ENCODE measurements around the gene MDFIC. TPM values are rescaled to one million over a fixed set of nuclear protein-coding genes. Genes with fewer than 3 reads are reported as not detected.

Gene MDFIC
- total and polyA plus RNA-seq, 2 experiments from 2014 or later = 10.6 to 18.5 TPM

- Histone ChIP-seq H3K4me1 (ENCODE audit: insufficient read depth) (no peaks in the 10 kb centered on the region), H3K4me3 (no peak overlapping the region), H3K27me3 (no peaks in the 10 kb centered on the region), H3K27ac (no peak overlapping the region), H3K4me2 (no peak overlapping the region), H3K9me2 (replicated peaks; ENCODE audit: insufficient read depth) (no peaks in the 10 kb centered on the region), H2AFZ (no peak overlapping the region), H4K20me1 (ENCODE audit: insufficient read depth, poor library complexity, severe bottlenecking) (no peaks in the 10 kb centered on the region), H3K79me2 (peaks cover 5% of the 10 kb centered on the region), H3K36me3 (replicated peaks; ENCODE audit: insufficient read depth, low read depth) (no peaks in the 10 kb centered on the region), H3K9me3 (ENCODE audit: low read depth) (no peaks in the 10 kb centered on the region)
- no peak for DNase-seq (ENCODE audit: low spot score)
- 100% methylated on average over 1 of the region's 1 CpG for WGBS (ENCODE audit: low lambda C conversion rate, missing lambda C conversion rate)
- TF ChIP-seq, protein P1, sequence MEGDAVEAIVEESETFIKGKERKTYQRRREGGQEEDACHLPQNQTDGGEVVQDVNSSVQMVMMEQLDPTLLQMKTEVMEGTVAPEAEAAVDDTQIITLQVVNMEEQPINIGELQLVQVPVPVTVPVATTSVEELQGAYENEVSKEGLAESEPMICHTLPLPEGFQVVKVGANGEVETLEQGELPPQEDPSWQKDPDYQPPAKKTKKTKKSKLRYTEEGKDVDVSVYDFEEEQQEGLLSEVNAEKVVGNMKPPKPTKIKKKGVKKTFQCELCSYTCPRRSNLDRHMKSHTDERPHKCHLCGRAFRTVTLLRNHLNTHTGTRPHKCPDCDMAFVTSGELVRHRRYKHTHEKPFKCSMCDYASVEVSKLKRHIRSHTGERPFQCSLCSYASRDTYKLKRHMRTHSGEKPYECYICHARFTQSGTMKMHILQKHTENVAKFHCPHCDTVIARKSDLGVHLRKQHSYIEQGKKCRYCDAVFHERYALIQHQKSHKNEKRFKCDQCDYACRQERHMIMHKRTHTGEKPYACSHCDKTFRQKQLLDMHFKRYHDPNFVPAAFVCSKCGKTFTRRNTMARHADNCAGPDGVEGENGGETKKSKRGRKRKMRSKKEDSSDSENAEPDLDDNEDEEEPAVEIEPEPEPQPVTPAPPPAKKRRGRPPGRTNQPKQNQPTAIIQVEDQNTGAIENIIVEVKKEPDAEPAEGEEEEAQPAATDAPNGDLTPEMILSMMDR (IDR thresholded peaks at IDR 0.05; ENCODE audit: poor library complexity) = no peak
- no peak for TF ChIP-seq EZH2phosphoT487 (IDR thresholded peaks at IDR 0.05; ENCODE audit: low read depth, severe bottlenecking, unreplicated experiment)
- TF ChIP-seq EZH2 (IDR thresholded peaks at IDR 0.05; ENCODE audit: borderline replicate concordance) = no peak
Measured at GRCh38 chr7:114970732-114971131, 48.8 kb downstream of the MDFIC start.

- DNase-seq (ENCODE audit: low spot score) = no peak
- 94% methylated on average over 3 of the region's 3 CpGs for WGBS (ENCODE audit: low lambda C conversion rate, missing lambda C conversion rate)
- H2AFZ ChIP-seq = no peak overlapping the region
- H3K36me3 ChIP-seq (replicated peaks; ENCODE audit: insufficient read depth, low read depth) = no peaks in the 10 kb centered on the region
- H3K4me1 ChIP-seq (ENCODE audit: insufficient read depth) = no peaks in the 10 kb centered on the region
- H3K27me3 ChIP-seq = no peaks in the 10 kb centered on the region
- H4K20me1 ChIP-seq (ENCODE audit: insufficient read depth, poor library complexity, severe bottlenecking) = no peaks in the 10 kb centered on the region
- H3K9me2 ChIP-seq (replicated peaks; ENCODE audit: insufficient read depth) = no peaks in the 10 kb centered on the region
- H3K27ac ChIP-seq = no peak overlapping the region
- no peak overlapping the region for H3K4me2 ChIP-seq
- H3K4me3 ChIP-seq = no peak overlapping the region
- H3K79me2 ChIP-seq = peaks cover 2% of the 10 kb centered on the region
- H3K9me3 ChIP-seq (ENCODE audit: low read depth) = no peaks in the 10 kb centered on the region
- TF ChIP-seq, protein P1 (IDR thresholded peaks at IDR 0.05; ENCODE audit: poor library complexity) = no peak
- TF ChIP-seq EZH2phosphoT487 (IDR thresholded peaks at IDR 0.05; ENCODE audit: low read depth, severe bottlenecking, unreplicated experiment) = no peak
- TF ChIP-seq EZH2 (IDR thresholded peaks at IDR 0.05; ENCODE audit: borderline replicate concordance) = no peak
Measured at GRCh38 chr7:114972567-114972966, 50.7 kb downstream of the MDFIC start.

DNA sequence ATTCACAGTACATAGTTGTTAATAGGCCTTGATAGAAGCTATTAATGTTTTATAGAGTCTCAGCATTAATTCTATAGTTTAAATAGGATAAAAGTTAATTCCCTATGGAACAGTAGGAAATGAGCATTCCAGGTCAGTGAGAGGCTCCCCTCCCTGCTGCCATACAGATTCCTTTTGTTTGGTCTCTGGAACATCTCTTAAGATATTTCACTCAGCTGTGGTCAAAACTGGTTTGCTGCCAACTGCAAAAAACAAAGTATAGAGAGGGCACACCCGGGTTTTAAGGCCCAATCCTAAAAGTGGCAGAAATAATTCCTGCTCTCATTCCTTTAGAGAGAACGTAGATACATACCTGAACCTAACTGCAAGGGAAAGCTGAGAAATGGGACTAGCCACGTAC, 51.3 kb downstream of the MDFIC start:
- Histone ChIP-seq H3K4me1 (ENCODE audit: insufficient read depth) (no peaks in the 10 kb centered on the region), H3K4me3 (no peak overlapping the region), H3K36me3 (replicated peaks; ENCODE audit: insufficient read depth, low read depth) (no peaks in the 10 kb centered on the region), H2AFZ (no peak overlapping the region), H3K27ac (no peak overlapping the region), H4K20me1 (ENCODE audit: insufficient read depth, poor library complexity, severe bottlenecking) (no peaks in the 10 kb centered on the region), H3K79me2 (peaks cover 2% of the 10 kb centered on the region), H3K9me2 (replicated peaks; ENCODE audit: insufficient read depth) (no peaks in the 10 kb centered on the region), H3K27me3 (no peaks in the 10 kb centered on the region), H3K4me2 (no peak overlapping the region), H3K9me3 (ENCODE audit: low read depth) (no peaks in the 10 kb centered on the region)
- no peak for DNase-seq (ENCODE audit: low spot score)
- WGBS (ENCODE audit: low lambda C conversion rate, missing lambda C conversion rate) = 76% methylated on average over 3 of the region's 3 CpGs
- TF ChIP-seq EZH2 (IDR thresholded peaks at IDR 0.05; ENCODE audit: borderline replicate concordance) (no peak), EZH2phosphoT487 (IDR thresholded peaks at IDR 0.05; ENCODE audit: low read depth, severe bottlenecking, unreplicated experiment) (no peak)
- TF ChIP-seq, protein P1 (IDR thresholded peaks at IDR 0.05; ENCODE audit: poor library complexity) = no peak

DNA sequence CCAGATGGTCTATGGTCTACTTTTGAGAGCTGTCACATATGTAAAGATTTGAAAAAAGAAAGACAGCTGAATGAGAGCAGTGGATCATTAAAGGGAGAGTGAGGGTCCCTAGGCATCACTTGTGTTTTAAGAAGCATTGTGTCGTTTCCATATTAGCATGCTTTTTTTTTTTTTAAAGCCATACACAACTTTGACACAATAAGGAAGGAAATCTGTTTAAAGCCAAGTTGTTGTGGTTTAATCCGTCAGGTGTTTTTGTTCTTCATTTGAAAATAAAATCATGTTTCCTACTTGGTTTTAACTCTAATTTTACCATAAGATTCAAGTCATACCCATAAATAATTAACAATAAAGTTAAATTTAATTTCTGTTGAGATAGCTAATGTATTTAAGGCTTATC, 53.5 kb downstream of the MDFIC start:
- no peaks in the 10 kb centered on the region for H4K20me1 ChIP-seq (ENCODE audit: insufficient read depth, poor library complexity, severe bottlenecking)
- no peaks in the 10 kb centered on the region for H3K36me3 ChIP-seq (replicated peaks; ENCODE audit: insufficient read depth, low read depth)
- no peaks in the 10 kb centered on the region for H3K27me3 ChIP-seq
- H3K27ac ChIP-seq = no peak overlapping the region
- H3K4me2 ChIP-seq = no peak overlapping the region
- DNase-seq (ENCODE audit: low spot score) = no peak
- no peak overlapping the region for H3K4me3 ChIP-seq
- 88% methylated on average over 2 of the region's 2 CpGs for WGBS (ENCODE audit: low lambda C conversion rate, missing lambda C conversion rate)
- peaks cover 2% of the 10 kb centered on the region for H3K79me2 ChIP-seq
- no peak for TF ChIP-seq EZH2phosphoT487 (IDR thresholded peaks at IDR 0.05; ENCODE audit: low read depth, severe bottlenecking, unreplicated experiment)
- no peak for TF ChIP-seq EZH2 (IDR thresholded peaks at IDR 0.05; ENCODE audit: borderline replicate concordance)
- TF ChIP-seq, protein P1 (IDR thresholded peaks at IDR 0.05; ENCODE audit: poor library complexity) = no peak
- H2AFZ ChIP-seq = no peak overlapping the region
- no peaks in the 10 kb centered on the region for H3K4me1 ChIP-seq (ENCODE audit: insufficient read depth)
- no peaks in the 10 kb centered on the region for H3K9me2 ChIP-seq (replicated peaks; ENCODE audit: insufficient read depth)
- H3K9me3 ChIP-seq (ENCODE audit: low read depth) = no peaks in the 10 kb centered on the region

Data from hepatocyte (in vitro differentiated cells).